GM12891 (cell line): Measurements from ENCODE around the gene EIF4ENIF1.

Experiments
- POLR2A ChIP-seq: IDR thresholded peaks from 2 replicates; pipeline ENCODE4 v1.6.1; 2011; ENCODE audit warnings: low read depth, low read length, control low read depth
- POLR2AphosphoS5 ChIP-seq: IDR thresholded peaks from 2 replicates; pipeline ENCODE4 v1.6.1; 2011; ENCODE audit warnings: low read depth, low read length, control low read depth
- SPI1 ChIP-seq: IDR thresholded peaks from 2 replicates; pipeline ENCODE4 v1.6.1; 2011; ENCODE audit warnings: low read depth, low read length, control low read depth

DNA sequence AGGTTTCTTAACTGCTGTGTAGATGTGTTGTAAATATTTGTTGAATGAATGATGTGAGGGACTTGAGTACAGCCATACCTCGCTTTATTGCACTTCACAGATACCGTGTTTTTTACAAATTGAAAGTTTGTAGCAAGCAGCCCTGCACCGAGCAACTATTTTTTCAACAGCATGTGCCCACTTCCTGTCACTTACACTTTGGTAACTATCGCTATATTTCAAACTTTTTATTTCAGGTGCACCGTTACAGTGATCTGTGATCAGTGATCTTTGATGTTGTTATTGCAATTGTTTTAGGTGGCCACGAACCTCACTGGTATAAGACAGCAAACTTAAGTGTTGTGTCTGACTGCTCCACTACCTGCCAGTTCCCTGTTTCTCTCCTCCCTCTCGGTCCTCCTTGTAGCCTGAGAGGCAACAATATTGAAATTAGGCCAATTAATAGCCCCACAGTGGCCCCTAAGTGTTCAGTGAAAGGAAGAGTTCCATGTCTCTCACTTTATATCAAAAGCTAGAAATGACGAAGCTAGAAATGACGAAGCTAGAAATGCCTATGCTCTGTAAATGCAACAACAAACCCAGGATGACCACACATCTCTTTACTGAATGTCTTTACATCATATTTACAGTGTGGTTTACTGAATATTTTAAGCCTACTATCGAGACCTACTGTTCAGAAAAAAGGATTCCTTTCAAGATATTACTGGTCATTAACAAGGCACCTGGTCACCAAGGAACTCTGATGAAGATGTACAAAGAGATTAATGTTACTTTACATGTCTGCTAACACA, 7.7 kb upstream of the EIF4ENIF1 start:
- no peak for TF ChIP-seq POLR2A
- no peak for TF ChIP-seq POLR2AphosphoS5
- 0 out of 2 replicates have a peak, but pooled peaks have one; percentile 0 for TF ChIP-seq SPI1
